ENCODE measurements around the gene TAS2R38.

DNA sequence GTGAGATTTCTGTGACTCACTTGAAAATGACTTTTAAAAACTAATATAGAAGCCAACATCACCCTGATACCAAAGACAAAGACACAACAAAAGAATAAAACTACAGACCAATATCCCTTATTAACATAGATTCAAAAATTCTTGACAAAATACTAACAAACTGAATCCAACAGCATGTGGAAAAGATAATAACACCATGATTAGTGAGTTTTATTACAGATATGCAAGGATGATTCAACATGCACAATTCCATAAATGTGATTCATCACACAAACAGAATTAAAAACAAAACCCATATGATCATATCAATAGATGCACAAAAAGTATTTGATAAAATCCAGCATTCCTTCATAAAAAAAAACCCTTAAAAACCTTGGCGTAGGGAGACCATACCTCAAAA lies 28.6 kb upstream of the TAS2R38 start:
- TF ChIP-seq, protein P1, sequence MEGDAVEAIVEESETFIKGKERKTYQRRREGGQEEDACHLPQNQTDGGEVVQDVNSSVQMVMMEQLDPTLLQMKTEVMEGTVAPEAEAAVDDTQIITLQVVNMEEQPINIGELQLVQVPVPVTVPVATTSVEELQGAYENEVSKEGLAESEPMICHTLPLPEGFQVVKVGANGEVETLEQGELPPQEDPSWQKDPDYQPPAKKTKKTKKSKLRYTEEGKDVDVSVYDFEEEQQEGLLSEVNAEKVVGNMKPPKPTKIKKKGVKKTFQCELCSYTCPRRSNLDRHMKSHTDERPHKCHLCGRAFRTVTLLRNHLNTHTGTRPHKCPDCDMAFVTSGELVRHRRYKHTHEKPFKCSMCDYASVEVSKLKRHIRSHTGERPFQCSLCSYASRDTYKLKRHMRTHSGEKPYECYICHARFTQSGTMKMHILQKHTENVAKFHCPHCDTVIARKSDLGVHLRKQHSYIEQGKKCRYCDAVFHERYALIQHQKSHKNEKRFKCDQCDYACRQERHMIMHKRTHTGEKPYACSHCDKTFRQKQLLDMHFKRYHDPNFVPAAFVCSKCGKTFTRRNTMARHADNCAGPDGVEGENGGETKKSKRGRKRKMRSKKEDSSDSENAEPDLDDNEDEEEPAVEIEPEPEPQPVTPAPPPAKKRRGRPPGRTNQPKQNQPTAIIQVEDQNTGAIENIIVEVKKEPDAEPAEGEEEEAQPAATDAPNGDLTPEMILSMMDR (IDR thresholded peaks at IDR 0.05) = no peak
- TF ChIP-seq POLR2AphosphoS5 (IDR thresholded peaks at IDR 0.05) (no peak), POLR2A (IDR thresholded peaks at IDR 0.05) (no peak), EP300 (IDR thresholded peaks at IDR 0.05) (no peak)
